ENCODE data around the gene PCDH1. TPM values are rescaled to one million over a fixed set of nuclear protein-coding genes. Genes with fewer than 3 reads are reported as not detected.

Gene PCDH1
- total RNA-seq, 2 donors from 2014 or later = 24.9 to 31.3 TPM

GRCh38 chr5:141856037-141856790, 22.0 kb downstream of the PCDH1 start:
- Histone ChIP-seq H3K4me3 (no peak overlapping the region), H3K27ac (peak overlapping the region in 2 of 4 donors; percentile 25 to 38), H3K4me1 (peaks cover 17% of the 10 kb centered on the region), H3K27me3 (no peaks in the 10 kb centered on the region), H3K9me3 (no peaks in the 10 kb centered on the region), H3K36me3 (replicated peaks in 1 of 2; ENCODE audit: insufficient read depth in 1 of 2, low read depth in 2 of 2) (no peaks in the 10 kb centered on the region)
- ATAC-seq (no peak), DNase-seq (no peak)
- WGBS, 2 donors = 85 to 91% methylated on average over 14 to 21 of the region's 21 CpGs
- TF ChIP-seq POLR2A (IDR thresholded peaks at IDR 0.05) (no peak), CTCF (IDR thresholded peaks at IDR 0.05) (no peak)
- intact Hi-C loops (cut with DNase I) = no loop called here

DNA sequence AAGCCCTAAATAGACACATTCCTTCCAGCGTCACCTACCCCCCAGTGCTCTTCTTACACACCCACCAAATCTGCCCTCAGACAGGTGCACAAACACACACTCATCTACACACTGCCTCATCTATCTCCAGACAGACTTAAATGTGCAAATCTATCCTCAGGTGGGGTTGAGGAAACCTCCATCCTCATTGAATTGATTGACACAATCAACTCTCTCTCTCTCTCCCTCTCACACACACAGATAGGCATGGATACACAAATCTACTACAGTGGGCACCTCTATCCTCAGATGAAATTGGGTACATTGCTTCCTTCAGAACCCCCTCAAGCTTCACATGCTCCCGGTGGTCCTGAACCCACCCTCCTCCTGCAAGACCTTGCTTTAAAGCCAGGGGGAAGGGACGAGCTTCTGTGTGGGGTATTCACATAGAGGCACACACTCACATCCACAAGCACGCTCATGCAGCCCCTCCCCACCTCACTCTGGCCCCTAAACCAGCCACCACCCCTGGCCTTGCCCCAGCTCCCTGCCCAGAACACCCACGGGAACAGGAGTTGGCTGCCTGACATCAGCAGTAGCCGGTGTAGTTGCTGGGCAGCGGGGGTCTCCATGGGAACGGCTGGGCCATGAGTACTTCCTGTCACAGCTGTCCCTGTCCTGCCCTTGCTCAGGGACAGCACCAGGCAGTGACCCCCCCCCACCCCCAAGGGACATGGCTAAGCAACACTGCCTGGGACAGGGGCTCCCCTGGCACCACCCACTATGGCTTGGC, 22.8 kb downstream of the PCDH1 start:
- 43 to 73% methylated on average over 4 to 8 of the region's 8 CpGs for WGBS, 2 donors
- peak; percentile 38 for ATAC-seq

DNA sequence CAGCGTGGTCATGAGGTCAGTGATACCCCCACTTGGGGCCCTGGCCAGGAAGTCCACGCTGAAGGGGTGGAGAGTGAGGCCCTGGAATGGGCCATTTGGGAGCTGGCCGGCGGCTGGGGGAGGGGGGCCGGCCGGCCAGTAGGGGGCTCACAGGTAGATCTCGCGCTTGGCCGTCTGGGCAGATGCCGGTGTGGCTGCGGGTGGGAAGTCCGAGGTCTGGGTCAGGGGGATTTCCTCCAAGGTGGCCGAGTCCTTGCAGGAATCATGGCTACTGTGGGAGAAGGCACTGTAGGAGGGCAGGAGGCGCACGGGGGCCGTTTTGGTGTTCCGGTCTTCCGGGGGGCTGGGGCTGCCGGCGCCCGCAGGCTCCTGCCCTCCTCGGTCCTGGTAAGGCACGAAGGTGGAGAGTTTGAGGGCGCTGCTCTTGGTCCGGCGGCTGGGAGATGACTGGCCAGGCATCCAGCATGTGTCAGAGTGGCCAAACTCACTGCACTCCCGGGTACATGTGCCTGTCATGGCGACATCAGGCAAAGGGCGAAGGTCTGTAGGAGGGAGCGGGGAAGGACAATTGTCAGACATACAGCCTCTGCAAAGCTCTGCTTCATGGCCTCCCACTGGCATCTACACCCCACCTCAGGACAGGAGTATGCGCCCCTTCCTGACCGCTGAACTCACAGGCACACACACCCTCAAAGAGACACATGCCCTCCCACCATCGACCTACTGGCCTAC, 24.1 kb downstream of the PCDH1 start:
- 84 to 89% methylated on average over 29 to 33 of the region's 33 CpGs for WGBS, 2 donors

More for the DNA sequence above, 22.8 kb downstream of the PCDH1 start:
- H3K4me1 ChIP-seq = peaks cover 22% of the 10 kb centered on the region
- no peaks in the 10 kb centered on the region for H3K27me3 ChIP-seq
- H3K4me3 ChIP-seq = no peak overlapping the region
- peak overlapping the region in 2 of 4 donors; percentile 25 to 38 for H3K27ac ChIP-seq
- peak; percentile 37 to 75 (median 66) for DNase-seq
- H3K36me3 ChIP-seq (replicated peaks in 1 of 2; ENCODE audit: insufficient read depth in 1 of 2, low read depth in 2 of 2) = no peaks in the 10 kb centered on the region
- TF ChIP-seq POLR2A (IDR thresholded peaks at IDR 0.05) = no peak
- no peak for TF ChIP-seq CTCF (IDR thresholded peaks at IDR 0.05)
- no peaks in the 10 kb centered on the region for H3K9me3 ChIP-seq
- intact Hi-C loops (cut with DNase I) = no loop called here

DNA sequence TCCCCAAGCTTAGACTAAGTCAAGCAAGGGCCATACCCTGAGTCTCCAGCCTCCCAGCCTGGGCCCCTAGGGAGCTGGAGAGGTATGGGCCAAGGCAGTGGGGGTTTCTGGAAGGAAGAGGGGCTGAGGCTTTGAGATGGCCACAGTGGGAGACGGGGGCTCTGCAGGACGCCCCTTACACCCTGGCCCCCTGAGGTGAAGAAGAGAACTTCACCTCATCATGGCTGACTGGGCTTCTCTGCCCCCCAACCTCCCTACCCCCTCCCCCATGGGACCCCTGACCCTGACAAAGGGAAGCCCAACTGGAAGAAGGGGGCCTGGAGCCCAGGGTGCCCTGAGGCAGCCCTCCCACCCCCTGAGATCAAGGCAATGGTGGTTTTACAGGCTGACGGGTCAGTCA, 25.8 kb downstream of the PCDH1 start:
- Histone ChIP-seq H3K27ac (no peak overlapping the region), H3K4me1 (peaks cover 26% of the 10 kb centered on the region), H3K27me3 (no peaks in the 10 kb centered on the region), H3K4me3 (no peak overlapping the region), H3K9me3 (no peaks in the 10 kb centered on the region), H3K36me3 (replicated peaks in 1 of 2; ENCODE audit: insufficient read depth in 1 of 2, low read depth in 2 of 2) (no peaks in the 10 kb centered on the region)
- no peak for DNase-seq
- intact Hi-C loops (cut with DNase I) = no loop called here
- ATAC-seq = no peak
- 88 to 100% methylated on average over 2 to 3 of the region's 3 CpGs for WGBS, 2 donors
- TF ChIP-seq CTCF (IDR thresholded peaks at IDR 0.05) = no peak
- TF ChIP-seq POLR2A (IDR thresholded peaks at IDR 0.05) = no peak

More for the DNA sequence above, 24.1 kb downstream of the PCDH1 start:
- no peaks in the 10 kb centered on the region for H3K9me3 ChIP-seq
- H3K27ac ChIP-seq = no peak overlapping the region
- H3K27me3 ChIP-seq = no peaks in the 10 kb centered on the region
- no peaks in the 10 kb centered on the region for H3K36me3 ChIP-seq (replicated peaks in 1 of 2; ENCODE audit: insufficient read depth in 1 of 2, low read depth in 2 of 2)
- H3K4me1 ChIP-seq = peaks cover 26% of the 10 kb centered on the region
- TF ChIP-seq POLR2A (IDR thresholded peaks at IDR 0.05) (no peak), CTCF (IDR thresholded peaks at IDR 0.05) (no peak)
- H3K4me3 ChIP-seq = no peak overlapping the region
- intact Hi-C loops (cut with DNase I) = no loop called here
- DNase-seq = no peak
- ATAC-seq = no peak

Data from body of pancreas (tissue), 4 donors.